22Rv1 (cell line): ENCODE results near the gene PALD1.

ENCODE experiments used
- H3K27ac ChIP-seq: fragments of 450-650 bp; 2 replicates; pipeline ENCODE4 v1.5.1; 2017
- ZFX ChIP-seq: fragments of 450-650 bp; IDR thresholded peaks from 2 replicates; pipeline ENCODE4 v1.6.1; 2017; ENCODE audit warnings: antibody characterized with exemption, borderline replicate concordance
- TF ChIP-seq, protein P1 (sequence below): fragments of 450-650 bp; IDR thresholded peaks from 2 replicates; pipeline ENCODE4 v1.5.1; 2017; ENCODE audit warnings: mild to moderate bottlenecking

PALD1 gene

DNA sequence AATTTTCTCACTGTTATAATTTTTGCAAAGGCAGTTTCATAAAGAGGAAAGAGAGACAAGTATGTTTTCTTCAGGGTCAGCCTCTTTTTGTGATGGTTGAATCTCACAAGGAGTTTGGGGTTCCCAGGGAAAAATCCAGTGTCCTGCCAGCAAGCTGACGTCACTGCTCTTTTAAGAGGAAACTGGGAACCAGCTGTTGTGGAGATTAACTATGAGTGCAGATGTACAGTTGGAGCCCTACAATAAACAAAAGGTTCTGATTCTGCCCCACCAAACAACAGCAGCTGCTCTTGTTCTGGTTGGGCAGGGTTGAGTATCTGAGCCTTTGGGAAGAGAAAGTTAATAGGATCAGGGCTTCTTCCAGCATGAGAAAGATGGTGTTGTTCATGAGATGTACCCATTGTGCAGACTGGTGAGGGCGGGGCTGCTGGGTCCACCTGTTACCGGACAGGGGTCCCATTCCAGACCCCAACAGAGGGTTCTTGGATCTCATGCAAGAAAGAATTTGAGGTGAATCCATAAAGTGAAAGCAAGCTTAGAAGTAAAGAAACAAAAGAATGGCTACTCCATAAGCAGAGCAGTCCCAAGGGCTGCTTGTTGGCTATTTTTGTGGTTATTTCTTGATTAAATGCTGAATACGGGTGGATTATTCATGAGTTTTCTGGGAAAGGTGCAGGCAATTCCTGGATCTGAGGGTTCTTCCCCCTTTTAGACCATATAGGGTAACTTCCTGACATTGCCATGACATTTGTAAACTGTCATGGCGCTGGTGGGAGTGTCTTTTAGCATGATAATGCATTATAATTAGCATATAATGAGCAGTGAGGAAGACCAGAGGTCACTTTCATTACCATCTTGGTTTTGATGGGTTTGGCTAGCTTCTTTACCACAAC, 111.4 kb downstream of the PALD1 start:
- no peak for TF ChIP-seq ZFX
- TF ChIP-seq, protein P1, sequence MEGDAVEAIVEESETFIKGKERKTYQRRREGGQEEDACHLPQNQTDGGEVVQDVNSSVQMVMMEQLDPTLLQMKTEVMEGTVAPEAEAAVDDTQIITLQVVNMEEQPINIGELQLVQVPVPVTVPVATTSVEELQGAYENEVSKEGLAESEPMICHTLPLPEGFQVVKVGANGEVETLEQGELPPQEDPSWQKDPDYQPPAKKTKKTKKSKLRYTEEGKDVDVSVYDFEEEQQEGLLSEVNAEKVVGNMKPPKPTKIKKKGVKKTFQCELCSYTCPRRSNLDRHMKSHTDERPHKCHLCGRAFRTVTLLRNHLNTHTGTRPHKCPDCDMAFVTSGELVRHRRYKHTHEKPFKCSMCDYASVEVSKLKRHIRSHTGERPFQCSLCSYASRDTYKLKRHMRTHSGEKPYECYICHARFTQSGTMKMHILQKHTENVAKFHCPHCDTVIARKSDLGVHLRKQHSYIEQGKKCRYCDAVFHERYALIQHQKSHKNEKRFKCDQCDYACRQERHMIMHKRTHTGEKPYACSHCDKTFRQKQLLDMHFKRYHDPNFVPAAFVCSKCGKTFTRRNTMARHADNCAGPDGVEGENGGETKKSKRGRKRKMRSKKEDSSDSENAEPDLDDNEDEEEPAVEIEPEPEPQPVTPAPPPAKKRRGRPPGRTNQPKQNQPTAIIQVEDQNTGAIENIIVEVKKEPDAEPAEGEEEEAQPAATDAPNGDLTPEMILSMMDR, result no peak
- H3K27ac ChIP-seq, result no peak overlapping the region

DNA sequence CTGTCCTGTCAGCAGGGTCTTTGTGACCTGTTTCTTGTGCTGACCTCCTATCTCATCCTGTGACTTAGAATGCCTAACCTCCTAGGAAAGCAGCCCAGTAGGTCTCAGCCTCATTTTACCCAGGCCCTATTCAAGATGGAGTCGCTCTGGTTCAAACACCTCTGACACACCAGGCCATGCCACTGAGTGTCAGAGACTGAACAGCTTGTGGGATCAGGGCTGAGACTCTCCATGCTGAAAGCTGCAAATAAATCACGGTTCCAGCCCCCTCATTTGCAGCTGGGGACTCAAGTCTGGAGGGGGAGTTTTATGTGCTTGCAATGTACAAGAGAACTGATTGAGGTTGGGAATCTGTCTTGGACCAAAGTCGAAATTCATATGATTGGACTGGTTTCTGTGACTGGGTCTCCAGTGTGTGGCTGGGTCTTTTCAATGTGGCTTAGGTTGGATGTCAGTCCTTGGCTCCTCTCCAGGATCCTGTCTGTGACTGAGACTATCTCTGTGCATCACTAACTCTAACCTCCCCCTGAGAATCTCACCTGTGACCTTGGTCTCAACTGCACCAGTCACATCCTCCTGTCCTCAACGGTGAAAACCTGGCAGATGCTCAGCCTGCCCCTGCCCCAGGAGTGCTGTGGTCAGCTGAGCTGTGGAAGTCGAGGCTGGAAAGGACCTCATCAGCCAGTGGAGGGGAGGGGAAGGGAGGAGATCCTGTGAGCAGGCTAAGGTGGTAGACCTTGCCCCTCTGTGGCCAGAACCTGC, 112.3 kb downstream of the PALD1 start:
- TF ChIP-seq, protein P1, result no peak
- no peak for TF ChIP-seq ZFX
- no peak overlapping the region for H3K27ac ChIP-seq

DNA sequence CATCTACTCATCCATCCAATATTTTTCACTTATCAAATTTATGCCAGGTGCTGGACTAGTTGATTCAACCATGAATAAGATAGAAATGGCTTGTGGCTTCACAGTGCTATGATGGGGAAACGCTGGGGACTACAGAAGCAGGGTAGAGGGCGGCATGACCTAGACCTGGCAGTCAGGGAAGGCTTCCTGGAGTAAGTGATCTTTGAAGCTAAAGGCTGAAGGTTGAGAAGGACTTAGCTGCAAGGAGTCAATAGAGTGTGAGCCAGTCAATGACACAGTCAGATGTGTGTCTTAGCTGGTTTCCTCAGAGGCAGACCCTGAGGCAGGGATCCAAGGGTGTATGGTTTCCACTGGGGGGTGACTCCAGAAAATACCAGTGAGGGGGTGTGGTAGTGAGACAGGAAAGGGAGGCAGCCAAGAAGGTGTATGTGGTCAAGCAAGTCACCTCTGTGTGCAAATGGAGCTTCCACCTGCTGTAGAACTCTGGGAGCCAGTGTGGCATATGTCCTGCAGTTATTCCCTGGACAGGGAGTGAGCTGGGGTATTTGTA, 113.7 kb downstream of the PALD1 start:
- no peak overlapping the region for H3K27ac ChIP-seq
- no peak for TF ChIP-seq ZFX
- TF ChIP-seq, protein P1, result no peak

DNA sequence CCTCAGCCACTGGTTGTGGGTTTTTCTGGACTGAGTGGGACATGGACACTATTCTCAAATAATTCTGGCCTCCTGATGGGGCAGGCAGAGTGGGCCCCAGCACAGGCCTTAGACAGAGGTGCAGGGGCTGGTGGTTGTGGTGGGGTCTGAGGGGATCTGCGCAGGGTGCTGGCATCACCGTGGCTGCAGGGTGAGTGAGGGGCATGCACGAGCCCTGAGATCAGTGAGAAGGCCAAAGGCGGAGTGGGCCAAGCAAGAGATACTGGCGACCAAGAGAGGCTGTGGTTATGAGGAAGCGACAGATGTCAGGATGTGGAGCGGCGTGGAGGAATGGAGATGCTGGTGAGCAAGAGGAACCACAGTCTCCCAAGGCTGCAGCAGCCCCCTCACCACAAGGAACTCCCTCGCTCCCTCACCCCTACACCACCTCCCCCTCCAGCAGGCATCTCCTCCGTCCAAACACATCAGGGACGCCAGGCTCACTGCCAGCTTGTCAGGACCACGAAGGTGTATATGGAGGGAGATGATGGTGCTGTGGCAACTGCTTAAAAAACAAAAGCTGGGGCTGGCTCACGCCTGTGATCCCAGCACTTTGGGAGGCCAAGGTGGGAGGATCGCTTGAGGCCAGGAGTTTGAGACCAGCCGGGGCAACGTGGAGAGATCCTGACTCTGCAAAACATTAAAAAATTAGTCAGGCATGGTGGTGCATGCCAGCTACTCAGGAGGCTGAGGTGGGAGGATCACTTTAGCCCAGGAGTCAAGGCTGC, 114.4 kb downstream of the PALD1 start:
- no peak for TF ChIP-seq ZFX
- TF ChIP-seq, protein P1, result no peak
- H3K27ac ChIP-seq, result no peak overlapping the region

DNA sequence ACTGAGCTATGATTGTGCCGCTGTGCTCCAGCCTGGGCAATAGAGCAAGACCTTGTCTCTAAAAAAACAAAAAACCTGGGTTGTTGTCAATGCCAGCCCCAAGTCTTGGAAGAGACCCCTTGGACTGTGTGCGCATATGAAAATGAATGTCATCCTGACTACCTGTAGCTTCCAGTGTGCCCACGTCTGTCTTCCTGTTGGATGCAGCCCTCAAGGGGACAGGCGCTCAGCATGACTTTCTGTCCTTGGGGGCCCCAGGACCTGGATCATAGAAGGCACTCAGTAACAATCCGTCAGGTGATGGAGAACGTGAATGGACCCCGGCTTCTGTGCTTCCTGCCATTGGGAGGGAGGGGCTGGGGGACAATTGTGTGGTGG, 114.9 kb downstream of the PALD1 start:
- no peak for TF ChIP-seq ZFX
- TF ChIP-seq, protein P1, result no peak
- H3K27ac ChIP-seq, result no peak overlapping the region

DNA sequence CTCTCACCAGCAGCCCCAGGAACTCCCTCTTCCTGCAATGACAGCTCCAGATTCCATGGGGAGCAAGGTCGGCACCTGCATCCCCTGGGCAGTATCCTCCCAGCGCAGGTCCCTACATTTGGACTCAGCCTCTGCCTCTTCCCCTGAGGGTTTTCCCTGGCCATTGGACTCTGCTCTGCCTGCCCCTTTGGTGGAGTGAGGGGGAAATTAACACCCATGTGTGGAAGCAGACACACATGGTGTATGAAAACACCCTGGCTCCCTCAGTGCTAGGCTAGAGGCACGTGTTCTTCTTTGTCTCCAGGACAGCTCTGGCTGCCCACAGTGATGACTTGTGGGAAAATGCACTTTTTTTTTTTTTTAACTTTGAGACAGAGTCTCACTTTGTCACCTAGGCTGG, 115.6 kb downstream of the PALD1 start:
- TF ChIP-seq ZFX, result no peak
- TF ChIP-seq, protein P1, result no peak
- no peak overlapping the region for H3K27ac ChIP-seq
